ENCODE results near the gene NR3C2.

NR3C2 gene

GRCh38 chr4:148429206-148429605, 13.0 kb downstream of the NR3C2 start:
- in situ Hi-C loops (cut with MboI; ENCODE audit: low pct_unique_long_range_greater_than_20kb, low sequenced_read_pairs, unreplicated experiment), result no loop called here
- no peak for TF ChIP-seq CTCF (IDR thresholded peaks at IDR 0.05; ENCODE audit: extremely low read depth, insufficient read depth, missing control alignments)
- no peak for DNase-seq (ENCODE audit: low spot score)

DNA sequence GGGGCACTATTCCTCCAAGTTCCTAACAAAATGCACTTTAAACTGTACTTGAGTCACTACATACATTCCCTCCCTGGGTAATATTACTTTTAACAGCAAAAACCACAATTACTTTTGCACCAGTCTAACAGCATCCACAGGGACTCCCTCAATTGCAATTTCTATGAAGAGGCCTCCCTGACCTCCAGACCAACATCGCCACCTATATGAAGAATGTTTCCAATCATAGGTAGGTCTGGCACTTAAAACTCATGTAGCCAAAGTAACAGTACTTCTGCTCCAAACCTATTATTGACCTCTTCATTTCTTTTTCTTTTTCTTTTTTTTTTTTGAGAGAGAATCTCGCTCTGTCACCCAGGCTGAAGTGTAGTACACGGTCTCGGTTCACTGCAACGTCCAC, 15.6 kb downstream of the NR3C2 start:
- no peak for DNase-seq (ENCODE audit: low spot score)
- in situ Hi-C loops (cut with MboI; ENCODE audit: low pct_unique_long_range_greater_than_20kb, low sequenced_read_pairs, unreplicated experiment), result no loop called here
- TF ChIP-seq CTCF (IDR thresholded peaks at IDR 0.05; ENCODE audit: extremely low read depth, insufficient read depth, missing control alignments), result no peak

DNA sequence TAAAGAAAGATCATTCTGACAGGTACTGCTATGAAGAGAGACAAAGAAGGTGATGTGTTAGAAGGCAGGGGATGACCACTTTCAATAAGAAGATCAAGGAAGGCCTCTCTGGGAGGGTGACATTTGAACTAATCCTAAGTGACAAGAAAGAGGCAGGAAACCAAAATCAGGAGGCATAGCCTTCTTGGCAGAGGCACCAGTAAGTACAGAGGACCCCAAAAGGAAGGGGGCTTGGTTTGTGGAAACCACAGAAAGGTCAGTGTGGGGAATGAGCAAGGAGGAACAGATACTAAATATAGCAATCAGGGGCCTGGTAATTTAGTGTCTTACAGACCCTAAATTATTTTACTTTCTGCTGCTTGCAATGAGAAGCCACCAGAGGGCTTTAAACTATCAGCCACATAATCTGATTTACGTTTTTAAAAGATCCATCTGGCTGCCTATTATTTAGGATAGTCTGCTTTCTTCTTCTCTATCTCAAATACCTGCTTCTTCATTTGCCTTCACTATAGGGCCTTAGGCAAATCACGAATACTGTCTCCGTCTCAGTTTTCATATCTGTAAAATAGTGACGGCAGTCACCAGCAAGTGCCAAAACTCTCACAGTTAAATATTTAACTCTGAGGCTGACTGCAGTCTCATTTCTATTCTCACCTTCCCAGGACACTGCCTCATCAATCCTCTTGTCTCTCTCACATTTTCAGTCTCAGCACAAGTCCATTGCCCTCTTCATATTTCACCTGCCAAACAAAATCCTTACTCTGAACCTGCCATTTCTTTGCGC, 16.7 kb downstream of the NR3C2 start:
- TF ChIP-seq CTCF (IDR thresholded peaks at IDR 0.05; ENCODE audit: extremely low read depth, insufficient read depth, missing control alignments), result no peak
- in situ Hi-C loops (cut with MboI; ENCODE audit: low pct_unique_long_range_greater_than_20kb, low sequenced_read_pairs, unreplicated experiment), result no loop called here
- no peak for DNase-seq (ENCODE audit: low spot score)

- in situ Hi-C loops (cut with MboI; ENCODE audit: low pct_unique_long_range_greater_than_20kb, low sequenced_read_pairs, unreplicated experiment), result no loop called here
Measured at GRCh38 chr4:148420397-148420796, 21.8 kb downstream of the NR3C2 start.

GRCh38 chr4:148415500-148415899, 26.7 kb downstream of the NR3C2 start:
- no peak for DNase-seq (ENCODE audit: low spot score)
- no peak for TF ChIP-seq CTCF (IDR thresholded peaks at IDR 0.05; ENCODE audit: extremely low read depth, insufficient read depth, missing control alignments)
- in situ Hi-C loops (cut with MboI; ENCODE audit: low pct_unique_long_range_greater_than_20kb, low sequenced_read_pairs, unreplicated experiment), result no loop called here

More at GRCh38 chr4:148420397-148420796, 21.8 kb downstream of the NR3C2 start:
- TF ChIP-seq CTCF (IDR thresholded peaks at IDR 0.05; ENCODE audit: extremely low read depth, insufficient read depth, missing control alignments), result no peak
- DNase-seq (ENCODE audit: low spot score), result no peak

- in situ Hi-C loops (cut with MboI; ENCODE audit: low pct_unique_long_range_greater_than_20kb, low sequenced_read_pairs, unreplicated experiment), result no loop called here
- TF ChIP-seq CTCF (IDR thresholded peaks at IDR 0.05; ENCODE audit: extremely low read depth, insufficient read depth, missing control alignments), result no peak
Measured at GRCh38 chr4:148412460-148412994, 29.7 kb downstream of the NR3C2 start.

More at GRCh38 chr4:148412460-148412994, 29.7 kb downstream of the NR3C2 start:
- no peak for DNase-seq (ENCODE audit: low spot score)
